ENCODE results near the gene TMPRSS9.

TMPRSS9 gene

GRCh38 chr19:2425622-2426581, 65.8 kb downstream of the TMPRSS9 start:
- Histone ChIP-seq H3K4me3 (ENCODE audit: low read depth, low read length) (peak overlapping the region; percentile 91), H3K9me3 (ENCODE audit: control insufficient read depth, insufficient read depth, low read depth, low read length) (no peaks in the 10 kb centered on the region), H3K27ac (ENCODE audit: extremely low read depth, low read depth, low read length) (no peak overlapping the region), H3K4me1 (ENCODE audit: control insufficient read depth, insufficient read depth, low read length) (0 out of 2 replicates have a peak, but pooled peaks cover 6% of the 10 kb centered on the region), H3K36me3 (ENCODE audit: control insufficient read depth in 2 of 2, insufficient read depth in 1 of 2, low read length in 2 of 2) (peaks cover 3 to 45% of the 10 kb centered on the region in 2 experiments; a peak in 2 of 3 replicates)
- POLR2A ChIA-PET: interaction anchor here (3.1 to 4.0 kb wide), 2 partner anchors 30 to 51 kb away, joined by 17 to 68 read pairs; partner anchors contain the start of genes GADD45B and LMNB2
- TF ChIP-seq ZNF747 (tag by site-specific recombination; IDR thresholded peaks at IDR 0.05) (no peak), KLF1 (tag by site-specific recombination; IDR thresholded peaks at IDR 0.05) (peak; percentile 31; the same call in 1 of the 2 replicates)
- CTCF ChIA-PET: interaction anchor here (0.5 kb wide), 1 partner anchor 10 kb away, joined by 3 read pairs; no protein-coding TSS in a partner anchor

GRCh38 chr19:2426611-2427428, 66.8 kb downstream of the TMPRSS9 start:
- H3K36me3 ChIP-seq (ENCODE audit: control insufficient read depth in 2 of 2, insufficient read depth in 1 of 2, low read length in 2 of 2): peaks cover 3 to 55% of the 10 kb centered on the region in 2 experiments; a peak in 2 of 3 replicates
- CTCF ChIA-PET: interaction anchor here (1.2 kb wide), 1 partner anchor 188 kb away, joined by 3 read pairs; no protein-coding TSS in a partner anchor
- H3K4me3 ChIP-seq (ENCODE audit: low read depth, low read length): peak overlapping the region; percentile 91
- peak overlapping the region; percentile 86 for H3K27ac ChIP-seq (ENCODE audit: extremely low read depth, low read depth, low read length)
- POLR2A ChIA-PET: interaction anchor here (0.5 to 4.0 kb wide), 17 partner anchors 10 to 275 kb away, joined by 3 to 68 read pairs (median 4); partner anchors contain the start of genes AP3D1, GADD45B, LMNB2 and PLEKHJ1
- H3K4me1 ChIP-seq (ENCODE audit: control insufficient read depth, insufficient read depth, low read length): 0 out of 2 replicates have a peak, but pooled peaks cover 6% of the 10 kb centered on the region
- H3K9me3 ChIP-seq (ENCODE audit: control insufficient read depth, insufficient read depth, low read depth, low read length): no peaks in the 10 kb centered on the region
- TF ChIP-seq, protein P1, sequence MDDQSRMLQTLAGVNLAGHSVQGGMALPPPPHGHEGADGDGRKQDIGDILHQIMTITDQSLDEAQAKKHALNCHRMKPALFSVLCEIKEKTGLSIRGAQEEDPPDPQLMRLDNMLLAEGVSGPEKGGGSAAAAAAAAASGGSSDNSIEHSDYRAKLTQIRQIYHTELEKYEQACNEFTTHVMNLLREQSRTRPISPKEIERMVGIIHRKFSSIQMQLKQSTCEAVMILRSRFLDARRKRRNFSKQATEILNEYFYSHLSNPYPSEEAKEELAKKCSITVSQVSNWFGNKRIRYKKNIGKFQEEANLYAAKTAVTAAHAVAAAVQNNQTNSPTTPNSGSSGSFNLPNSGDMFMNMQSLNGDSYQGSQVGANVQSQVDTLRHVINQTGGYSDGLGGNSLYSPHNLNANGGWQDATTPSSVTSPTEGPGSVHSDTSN (CRISPR knock-in tag; IDR thresholded peaks at IDR 0.05): 0 out of 2 replicates have a peak, but pooled peaks have one; percentile 16
- TF ChIP-seq ZFP3 (tag by site-specific recombination; IDR thresholded peaks at IDR 0.05; ENCODE audit: low read depth) (no peak), ZNF777 (tag by site-specific recombination; IDR thresholded peaks at IDR 0.05; ENCODE audit: borderline replicate concordance) (0 out of 2 replicates have a peak, but pooled peaks have one; percentile 68), ZNF600 (tag by site-specific recombination; IDR thresholded peaks at IDR 0.05) (0 out of 2 replicates have a peak, but pooled peaks have one; percentile 20), INSM2 (tag by site-specific recombination; IDR thresholded peaks at IDR 0.05) (peak; percentile 6; the same call in 1 of the 2 replicates), KLF10 (tag by site-specific recombination; IDR thresholded peaks at IDR 0.05) (peak; percentile 23; the same call in 1 of the 2 replicates), OVOL3 (tag by site-specific recombination; IDR thresholded peaks at IDR 0.05) (0 out of 2 replicates have a peak, but pooled peaks have one; percentile 25), ZNF10 (tag by site-specific recombination; IDR thresholded peaks at IDR 0.05) (no peak), ZBTB26 (tag by site-specific recombination; optimal IDR thresholded peaks at IDR 0.05) (peak; percentile 72), YY1 (tag by site-specific recombination; IDR thresholded peaks at IDR 0.05) (no peak), SP3 (tag by site-specific recombination; IDR thresholded peaks at IDR 0.05) (peak; percentile 15; the same call in 1 of the 2 replicates), ZBTB8A (tag by site-specific recombination; IDR thresholded peaks at IDR 0.05) (0 out of 2 replicates have a peak, but pooled peaks have one; percentile 15), ZBTB17 (tag by site-specific recombination; IDR thresholded peaks at IDR 0.05) (no peak), KLF1 (tag by site-specific recombination; IDR thresholded peaks at IDR 0.05) (peak; percentile 80), ZNF341 (tag by site-specific recombination; IDR thresholded peaks at IDR 0.05; ENCODE audit: low read depth) (peak; percentile 39; the same call in 1 of the 2 replicates), SP2 (tag by site-specific recombination; IDR thresholded peaks at IDR 0.05) (peak; percentile 31; the same call in 1 of the 2 replicates), BCL11B (tag by site-specific recombination; IDR thresholded peaks at IDR 0.05; ENCODE audit: low read depth) (peak; percentile 40; the same call in 1 of the 2 replicates), KLF9 (tag by site-specific recombination; IDR thresholded peaks at IDR 0.05; ENCODE audit: low read depth) (0 out of 2 replicates have a peak, but pooled peaks have one; percentile 14)
- TF ChIP-seq, protein P2, sequence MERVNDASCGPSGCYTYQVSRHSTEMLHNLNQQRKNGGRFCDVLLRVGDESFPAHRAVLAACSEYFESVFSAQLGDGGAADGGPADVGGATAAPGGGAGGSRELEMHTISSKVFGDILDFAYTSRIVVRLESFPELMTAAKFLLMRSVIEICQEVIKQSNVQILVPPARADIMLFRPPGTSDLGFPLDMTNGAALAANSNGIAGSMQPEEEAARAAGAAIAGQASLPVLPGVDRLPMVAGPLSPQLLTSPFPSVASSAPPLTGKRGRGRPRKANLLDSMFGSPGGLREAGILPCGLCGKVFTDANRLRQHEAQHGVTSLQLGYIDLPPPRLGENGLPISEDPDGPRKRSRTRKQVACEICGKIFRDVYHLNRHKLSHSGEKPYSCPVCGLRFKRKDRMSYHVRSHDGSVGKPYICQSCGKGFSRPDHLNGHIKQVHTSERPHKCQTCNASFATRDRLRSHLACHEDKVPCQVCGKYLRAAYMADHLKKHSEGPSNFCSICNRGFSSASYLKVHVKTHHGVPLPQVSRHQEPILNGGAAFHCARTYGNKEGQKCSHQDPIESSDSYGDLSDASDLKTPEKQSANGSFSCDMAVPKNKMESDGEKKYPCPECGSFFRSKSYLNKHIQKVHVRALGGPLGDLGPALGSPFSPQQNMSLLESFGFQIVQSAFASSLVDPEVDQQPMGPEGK (tag by site-specific recombination; IDR thresholded peaks at IDR 0.05): 0 out of 2 replicates have a peak, but pooled peaks have one; percentile 31
- TF ChIP-seq, protein P3, sequence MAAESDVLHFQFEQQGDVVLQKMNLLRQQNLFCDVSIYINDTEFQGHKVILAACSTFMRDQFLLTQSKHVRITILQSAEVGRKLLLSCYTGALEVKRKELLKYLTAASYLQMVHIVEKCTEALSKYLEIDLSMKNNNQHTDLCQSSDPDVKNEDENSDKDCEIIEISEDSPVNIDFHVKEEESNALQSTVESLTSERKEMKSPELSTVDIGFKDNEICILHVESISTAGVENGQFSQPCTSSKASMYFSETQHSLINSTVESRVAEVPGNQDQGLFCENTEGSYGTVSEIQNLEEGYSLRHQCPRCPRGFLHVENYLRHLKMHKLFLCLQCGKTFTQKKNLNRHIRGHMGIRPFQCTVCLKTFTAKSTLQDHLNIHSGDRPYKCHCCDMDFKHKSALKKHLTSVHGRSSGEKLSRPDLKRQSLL (tag by site-specific recombination; IDR thresholded peaks at IDR 0.05): peak; percentile 19; the same call in 1 of the 2 replicates

Measured in HEK293 (cell line).